M059J (cell line): ENCODE measurements around the gene ZNF747. TPM values are rescaled to one million over a fixed set of nuclear protein-coding genes. Genes with fewer than 3 reads are reported as not detected.

Source experiments
- DNase-seq: peaks from one replicate; pipeline ENCODE4 v3.0.0-alpha.2; 2012; ENCODE audit warnings: low read depth
- total RNA-seq: library from RNA; depleted of rRNA; stranded (reverse); fragments of >200 nt; shearing (Covaris generic); gene quantifications from 2 replicates; pipeline ENCODE4 v1.2.3, GENCODE V29; 2014

The ZNF747 gene
- total RNA-seq, 1 experiment from 2014 or later, result 7.5 TPM

GRCh38 chr16:30519120-30520049 lies 15.3 kb downstream of the ZNF747 start:
- no peak for DNase-seq

GRCh38 chr16:30518552-30518951 lies 16.1 kb downstream of the ZNF747 start:
- no peak for DNase-seq

- no peak for DNase-seq
Measured at GRCh38 chr16:30515275-30515674, 19.4 kb downstream of the ZNF747 start.

DNA sequence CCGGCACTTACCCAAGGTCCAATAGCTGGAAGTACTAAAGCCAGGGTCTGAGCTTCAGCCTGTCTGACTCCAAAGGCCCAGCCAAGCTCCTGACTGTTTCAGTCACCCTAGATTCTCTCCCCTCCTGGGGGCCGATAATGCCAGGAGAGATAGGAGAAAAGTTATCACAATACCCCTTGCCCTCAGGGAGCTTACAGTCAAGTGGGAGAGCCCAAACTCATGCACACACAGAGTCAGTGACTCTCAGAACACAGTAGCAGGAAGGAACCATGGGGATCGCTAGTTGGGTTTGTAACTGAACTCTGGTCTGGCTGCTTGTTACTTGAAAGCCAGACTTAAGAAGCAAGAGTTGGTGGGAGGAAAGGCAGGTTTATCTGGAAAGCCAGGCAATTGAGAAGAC lies 23.1 kb downstream of the ZNF747 start:
- no peak for DNase-seq

DNA sequence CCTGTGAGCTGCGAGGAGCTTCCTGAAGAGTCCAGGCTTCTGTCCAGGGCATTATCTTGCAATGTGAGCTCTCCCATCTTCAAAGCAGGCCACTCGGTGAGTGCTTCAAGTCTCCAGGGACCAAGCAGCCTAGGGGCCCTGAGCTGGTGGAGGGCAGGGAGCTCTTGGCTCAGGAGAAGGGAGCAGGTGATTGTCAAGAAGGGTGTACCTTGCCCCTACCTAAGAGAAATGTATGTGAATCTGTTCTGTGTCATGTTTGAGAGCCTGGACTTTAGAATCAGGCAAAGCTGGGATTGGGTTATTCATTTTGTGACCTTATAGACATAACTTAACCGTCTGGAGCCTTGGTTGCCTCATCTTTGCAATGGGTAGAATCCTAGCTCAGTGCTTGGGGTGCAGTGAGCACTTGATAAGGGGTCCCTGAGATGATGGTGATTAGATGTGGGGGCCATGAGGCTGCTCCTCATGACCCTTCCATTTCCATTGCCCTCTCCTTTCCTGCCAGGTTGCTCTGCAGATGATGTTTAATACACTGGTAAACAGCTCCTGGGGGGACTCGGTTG lies 24.2 kb downstream of the ZNF747 start:
- DNase-seq, result no peak

GRCh38 chr16:30509081-30509765 lies 25.4 kb downstream of the ZNF747 start:
- DNase-seq, result no peak

DNA sequence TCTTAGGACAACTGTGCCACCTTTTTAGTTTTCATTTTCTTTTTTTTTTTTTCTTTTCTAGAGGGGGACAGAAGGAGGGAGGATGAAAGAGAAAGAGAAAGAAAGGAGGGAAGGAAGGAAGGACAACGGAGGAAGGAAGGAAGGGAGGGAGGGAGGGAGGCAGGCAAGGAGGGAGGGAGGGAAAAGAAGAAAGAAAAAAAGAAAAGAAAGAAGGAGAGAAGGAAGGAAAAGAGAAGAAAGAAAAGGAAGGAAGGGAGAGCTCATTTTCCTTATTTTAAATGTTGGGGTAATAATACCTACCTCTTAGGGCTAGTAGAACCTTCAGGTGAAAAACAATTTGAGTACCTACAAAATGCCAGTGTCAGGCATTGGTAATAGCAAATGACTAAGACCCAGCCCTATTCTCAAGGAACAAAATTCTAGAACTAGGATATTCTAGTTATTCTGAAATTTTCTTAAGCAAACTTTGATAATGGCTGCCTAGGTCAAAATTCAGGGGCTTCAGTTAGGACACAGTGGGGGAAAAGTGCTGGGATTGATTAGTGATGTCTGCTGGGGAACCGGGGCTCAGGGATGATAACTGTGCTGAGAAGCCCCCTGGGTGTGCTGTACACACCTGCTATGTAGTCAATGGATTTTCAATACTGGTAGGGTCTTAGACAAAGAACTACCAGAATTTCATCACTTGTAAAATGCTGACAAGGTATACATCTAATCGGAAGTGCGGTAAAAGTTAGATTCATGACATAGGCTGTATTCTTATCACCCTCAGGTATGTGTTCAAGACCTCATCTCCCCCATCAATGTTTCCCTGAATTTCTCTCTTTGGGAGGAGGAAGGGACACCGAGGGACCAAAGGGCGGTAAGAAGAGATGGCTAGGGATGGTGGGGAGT lies 31.0 kb downstream of the ZNF747 start:
- DNase-seq, result no peak

DNA sequence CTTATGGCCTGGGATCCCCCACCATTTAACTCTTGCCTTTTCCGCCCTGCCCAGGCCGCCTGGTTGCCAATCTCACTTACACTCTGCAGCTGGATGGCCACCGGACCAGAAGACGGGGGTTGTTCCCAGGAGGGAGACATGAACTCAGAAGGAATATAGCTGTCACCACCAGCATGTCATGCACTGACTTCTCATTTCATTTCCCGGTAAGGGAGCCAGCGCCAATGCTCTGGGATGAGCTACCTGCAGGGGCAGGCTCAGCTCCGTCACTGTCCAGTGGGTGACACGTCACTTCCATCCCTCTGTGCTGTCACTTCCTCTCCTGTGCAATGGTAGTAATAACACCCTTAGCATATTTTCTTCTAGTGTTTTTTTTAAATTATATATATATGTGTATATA lies 35.4 kb downstream of the ZNF747 start:
- no peak for DNase-seq

DNA sequence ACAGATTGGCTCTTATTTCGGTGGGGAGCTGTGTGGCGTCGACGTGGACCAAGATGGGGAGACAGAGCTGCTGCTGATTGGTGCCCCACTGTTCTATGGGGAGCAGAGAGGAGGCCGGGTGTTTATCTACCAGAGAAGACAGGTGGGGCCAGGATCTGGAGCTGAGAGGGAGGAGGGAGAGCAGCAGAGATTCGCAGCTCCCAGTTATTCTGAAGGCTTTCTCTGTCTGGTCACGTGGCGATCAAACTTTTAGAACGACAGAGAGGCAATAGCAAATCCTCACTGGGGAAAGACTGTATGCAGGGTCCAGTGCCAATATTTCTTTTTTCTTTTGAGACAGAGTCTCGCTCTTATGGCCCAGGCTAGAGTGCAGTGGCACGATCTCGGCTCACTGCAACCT lies 39.9 kb downstream of the ZNF747 start:
- DNase-seq, result no peak

DNA sequence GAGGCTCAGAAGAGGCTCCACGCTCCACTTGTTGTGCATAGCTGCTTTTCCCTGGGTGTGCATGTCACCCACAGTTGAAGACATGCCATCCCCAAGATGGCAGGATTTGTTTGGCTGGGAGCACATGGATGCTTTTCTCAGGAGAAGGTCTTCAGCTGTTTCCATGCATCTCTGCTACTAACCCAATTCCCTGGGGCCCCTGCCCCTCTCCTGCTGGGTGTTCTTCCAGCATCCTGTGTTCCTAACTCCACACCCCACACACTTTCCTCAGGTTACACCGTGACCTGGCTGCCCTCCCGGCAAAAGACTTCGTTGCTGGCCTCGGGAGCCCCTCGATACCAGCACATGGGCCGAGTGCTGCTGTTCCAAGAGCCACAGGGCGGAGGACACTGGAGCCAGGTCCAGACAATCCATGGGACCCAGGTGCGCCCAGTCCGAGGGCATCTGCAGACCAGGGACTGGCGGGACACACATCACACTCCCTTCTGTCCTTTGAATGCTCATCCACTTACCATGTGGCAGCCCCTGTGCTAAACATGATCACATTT lies 40.6 kb downstream of the ZNF747 start:
- DNase-seq, result no peak

GRCh38 chr16:30491744-30492308 lies 42.8 kb downstream of the ZNF747 start:
- DNase-seq, result peak; percentile 97

- no peak for DNase-seq
Measured at GRCh38 chr16:30491229-30491628, 43.4 kb downstream of the ZNF747 start.

DNA sequence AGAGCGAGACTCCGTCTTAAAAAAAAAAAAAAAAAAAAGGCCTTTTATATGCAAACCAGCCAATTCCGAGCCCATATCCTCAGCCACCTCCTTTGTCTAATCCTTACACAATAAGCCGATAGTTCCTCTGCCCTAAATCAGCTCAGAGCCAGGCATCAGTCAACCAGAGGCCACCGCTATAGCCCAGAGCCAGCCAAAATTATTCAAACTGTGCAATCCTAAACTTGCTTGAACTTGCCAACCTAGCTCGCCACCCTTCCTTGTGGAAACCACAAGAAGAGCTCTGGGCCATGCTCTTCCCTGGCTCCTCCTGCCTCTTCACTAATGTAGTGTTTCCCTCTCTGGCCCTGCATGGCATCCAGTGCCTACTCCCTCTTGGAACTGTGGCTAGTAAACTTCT lies 44.4 kb downstream of the ZNF747 start:
- DNase-seq, result peak; percentile 73

DNA sequence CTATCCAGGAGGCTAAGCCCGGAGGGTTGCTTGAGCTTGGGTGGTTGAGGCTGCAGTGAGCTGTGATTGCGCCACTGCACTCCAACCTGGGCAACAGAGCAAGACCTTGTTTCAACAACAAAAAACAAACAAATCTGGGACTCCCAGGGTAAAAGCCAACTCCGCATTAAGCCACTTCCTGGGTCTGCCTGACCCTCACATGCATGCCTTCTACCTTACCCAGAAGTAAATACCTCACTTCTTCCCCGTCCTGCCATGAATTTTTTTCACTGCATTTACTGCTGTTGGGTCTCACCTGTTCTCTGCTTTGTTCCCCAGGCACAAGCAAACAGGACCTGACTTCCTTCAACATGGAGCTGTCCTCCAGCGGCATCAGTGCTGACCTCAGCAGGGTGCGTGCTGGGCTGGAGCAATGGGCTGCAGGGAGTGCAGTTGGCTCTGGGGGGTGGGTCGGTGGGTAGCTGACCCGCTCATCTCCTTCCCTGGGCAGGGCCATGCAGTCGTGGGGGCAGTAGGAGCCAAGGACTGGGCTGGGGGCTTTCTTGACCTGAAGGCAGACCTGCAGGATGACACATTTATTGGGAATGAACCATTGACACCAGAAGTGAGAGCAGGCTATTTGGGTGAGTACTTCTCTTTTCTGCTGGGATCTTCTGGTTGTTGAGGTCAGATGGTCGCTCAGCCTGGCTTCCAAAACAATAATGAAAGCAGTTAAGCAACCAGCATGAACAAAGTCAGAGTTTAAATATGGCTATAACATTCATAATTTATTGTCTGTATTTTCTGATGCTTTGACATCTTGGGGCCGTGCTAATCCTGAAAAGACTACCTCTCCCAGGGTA lies 45.7 kb downstream of the ZNF747 start:
- peak; percentile 39 for DNase-seq

DNA sequence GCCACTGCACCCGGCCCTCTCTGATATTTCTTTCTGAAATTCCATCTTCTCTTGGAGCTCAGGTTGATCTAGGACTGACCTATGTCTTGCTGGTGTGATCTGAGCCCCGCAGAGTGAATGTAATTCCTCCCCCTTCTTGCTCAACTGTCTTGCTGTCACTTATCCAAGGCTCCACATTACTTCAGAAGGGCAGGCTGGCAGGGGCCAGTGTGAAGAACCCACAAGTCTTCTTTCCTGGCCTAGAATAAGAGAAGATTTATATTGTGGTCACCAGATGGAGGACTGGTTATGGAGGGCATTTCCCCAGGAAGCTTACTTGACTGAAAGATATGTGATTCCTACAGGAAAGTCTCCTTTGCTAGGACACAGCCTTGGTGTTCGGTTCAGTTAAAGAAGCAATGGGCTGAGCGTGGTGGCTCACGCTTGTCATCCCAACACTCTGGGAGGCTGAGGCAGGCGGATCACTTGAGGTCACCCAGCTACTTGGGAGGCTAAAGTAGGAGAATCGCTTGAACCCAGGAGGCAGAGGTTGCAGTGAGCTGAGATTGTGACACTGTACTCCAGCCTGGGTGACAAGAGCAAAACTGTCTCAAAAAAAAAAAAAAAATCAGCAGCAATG lies 48.7 kb downstream of the ZNF747 start:
- DNase-seq, result peak; percentile 57

- no peak for DNase-seq
Measured at GRCh38 chr16:30484887-30485286, 49.8 kb downstream of the ZNF747 start.

GRCh38 chr16:30482366-30482765 lies 52.3 kb downstream of the ZNF747 start:
- no peak for DNase-seq

DNA sequence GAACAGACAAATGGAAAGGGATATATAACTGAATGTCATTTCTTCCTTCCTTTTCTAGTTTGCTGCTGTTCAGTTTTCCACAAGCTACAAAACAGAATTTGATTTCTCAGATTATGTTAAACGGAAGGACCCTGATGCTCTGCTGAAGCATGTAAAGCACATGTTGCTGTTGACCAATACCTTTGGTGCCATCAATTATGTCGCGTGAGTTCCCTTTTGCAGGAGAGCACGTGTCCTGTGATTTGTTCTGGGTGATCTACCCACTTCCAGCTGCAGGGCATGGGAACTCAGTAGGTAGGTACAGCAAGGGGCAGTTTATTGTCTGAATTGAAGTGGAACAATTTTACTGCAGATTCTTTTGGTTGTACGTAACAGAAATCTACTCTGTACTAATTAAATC lies 53.3 kb downstream of the ZNF747 start:
- no peak for DNase-seq
